Measurements from ENCODE around the gene RAB2B. TPM values are rescaled to one million over a fixed set of nuclear protein-coding genes. Genes with fewer than 3 reads are reported as not detected.
A peak's percentile ranks its signal among the peaks of the same experiment; 100 is the strongest.

Gene RAB2B
- total RNA-seq, 1 donor from 2014 or later: 41.0 TPM

DNA sequence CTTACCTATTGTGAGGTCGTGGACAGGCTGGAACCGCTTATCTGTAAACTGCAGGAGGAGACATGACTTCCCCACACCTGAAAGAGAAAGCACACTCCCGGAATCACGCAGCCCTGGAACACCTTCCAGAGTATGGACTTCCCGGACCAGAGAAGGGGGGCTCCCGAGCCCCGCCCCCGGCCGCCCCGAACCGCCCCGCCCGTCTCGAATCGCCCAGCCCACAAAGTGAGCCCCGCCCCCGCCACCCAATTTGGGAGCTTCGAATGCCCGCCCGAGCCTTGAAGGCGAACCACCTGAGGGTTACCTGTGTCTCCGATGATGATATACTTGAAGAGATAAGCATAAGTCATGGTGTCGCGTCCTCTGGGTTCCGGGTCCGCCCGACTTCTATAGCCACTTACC is 235 bp downstream of the RAB2B start:
- peak; percentile 78 for DNase-seq (ENCODE audit: low spot score, unreplicated experiment)
- Mint-ChIP-seq H3K4me3 (ENCODE audit: low read depth) (peak overlapping the region; percentile 100), H3K27me3 (no peaks in the 10 kb centered on the region), H3K27ac (peak overlapping the region; percentile 99), H3K4me1 (ENCODE audit: low read depth) (peaks cover 18% of the 10 kb centered on the region), H3K36me3 (ENCODE audit: insufficient read depth) (peaks cover 12% of the 10 kb centered on the region), H3K9me3 (ENCODE audit: low read depth) (no peaks in the 10 kb centered on the region)
- TF ChIP-seq, protein P1, sequence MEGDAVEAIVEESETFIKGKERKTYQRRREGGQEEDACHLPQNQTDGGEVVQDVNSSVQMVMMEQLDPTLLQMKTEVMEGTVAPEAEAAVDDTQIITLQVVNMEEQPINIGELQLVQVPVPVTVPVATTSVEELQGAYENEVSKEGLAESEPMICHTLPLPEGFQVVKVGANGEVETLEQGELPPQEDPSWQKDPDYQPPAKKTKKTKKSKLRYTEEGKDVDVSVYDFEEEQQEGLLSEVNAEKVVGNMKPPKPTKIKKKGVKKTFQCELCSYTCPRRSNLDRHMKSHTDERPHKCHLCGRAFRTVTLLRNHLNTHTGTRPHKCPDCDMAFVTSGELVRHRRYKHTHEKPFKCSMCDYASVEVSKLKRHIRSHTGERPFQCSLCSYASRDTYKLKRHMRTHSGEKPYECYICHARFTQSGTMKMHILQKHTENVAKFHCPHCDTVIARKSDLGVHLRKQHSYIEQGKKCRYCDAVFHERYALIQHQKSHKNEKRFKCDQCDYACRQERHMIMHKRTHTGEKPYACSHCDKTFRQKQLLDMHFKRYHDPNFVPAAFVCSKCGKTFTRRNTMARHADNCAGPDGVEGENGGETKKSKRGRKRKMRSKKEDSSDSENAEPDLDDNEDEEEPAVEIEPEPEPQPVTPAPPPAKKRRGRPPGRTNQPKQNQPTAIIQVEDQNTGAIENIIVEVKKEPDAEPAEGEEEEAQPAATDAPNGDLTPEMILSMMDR (IDR thresholded peaks at IDR 0.05; ENCODE audit: unreplicated experiment): no peak

DNA sequence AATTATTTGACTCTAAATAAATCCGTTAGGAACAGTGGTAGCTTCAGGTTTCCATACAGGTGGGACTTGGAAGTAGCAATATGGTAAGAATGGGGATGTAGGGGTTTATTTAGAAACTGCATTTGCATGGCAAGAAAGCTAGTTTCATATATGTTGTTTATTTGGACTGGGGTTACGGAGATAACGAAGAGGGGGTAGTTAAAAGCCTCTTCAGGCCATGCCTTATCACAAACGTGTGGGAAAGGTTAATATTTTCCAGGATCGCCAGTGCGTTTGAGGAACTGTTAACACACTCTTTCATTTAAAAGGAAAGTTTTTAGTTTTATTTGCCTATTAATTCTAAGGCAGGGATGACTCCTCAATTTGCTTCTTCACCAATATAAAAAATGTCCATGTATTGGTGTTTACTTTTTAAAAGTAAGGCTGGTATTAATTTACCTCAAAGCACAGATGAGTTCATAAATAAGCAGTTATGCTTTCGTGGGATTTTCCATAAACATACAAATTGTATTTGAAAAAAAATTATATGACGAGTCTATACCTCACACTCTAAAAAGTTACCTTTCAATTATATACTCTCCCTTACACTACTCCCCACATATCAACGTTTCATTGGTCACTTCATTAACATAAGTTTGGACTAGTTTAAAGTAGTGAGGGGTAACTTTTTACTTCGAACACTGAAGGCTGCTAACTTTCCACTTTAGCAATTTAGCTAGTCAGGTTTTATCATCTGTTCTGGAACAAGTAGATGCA is 814 bp downstream of the RAB2B start:
- TF ChIP-seq, protein P1 (IDR thresholded peaks at IDR 0.05; ENCODE audit: unreplicated experiment): no peak
- peaks cover 14% of the 10 kb centered on the region for H3K36me3 Mint-ChIP-seq (ENCODE audit: insufficient read depth)
- H3K27ac Mint-ChIP-seq: peak overlapping the region; percentile 99
- peaks cover 18% of the 10 kb centered on the region for H3K4me1 Mint-ChIP-seq (ENCODE audit: low read depth)
- H3K4me3 Mint-ChIP-seq (ENCODE audit: low read depth): peak overlapping the region; percentile 100
- H3K27me3 Mint-ChIP-seq: no peaks in the 10 kb centered on the region
- DNase-seq (ENCODE audit: low spot score, unreplicated experiment): no peak
- H3K9me3 Mint-ChIP-seq (ENCODE audit: low read depth): no peaks in the 10 kb centered on the region

DNA sequence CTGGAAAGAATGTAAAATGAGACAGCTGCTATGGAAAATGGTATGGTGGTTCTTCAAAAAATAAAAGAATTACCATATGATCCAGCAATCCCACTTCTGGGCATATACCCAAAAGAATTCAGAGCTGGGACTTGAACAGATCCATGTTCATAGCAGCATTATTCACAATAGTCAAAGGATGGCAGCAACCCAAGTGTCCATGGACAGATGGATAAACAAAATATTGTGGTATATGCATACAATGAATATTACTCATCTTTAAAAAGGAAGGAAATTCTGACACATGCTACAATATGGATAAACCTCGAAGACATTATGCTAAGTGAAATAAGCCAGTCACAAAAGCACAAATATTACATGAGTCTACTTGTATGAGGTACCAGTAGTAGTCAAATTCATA is 9.1 kb downstream of the RAB2B start:
- DNase-seq (ENCODE audit: low spot score, unreplicated experiment): no peak
- Mint-ChIP-seq H3K4me1 (ENCODE audit: low read depth) (no peaks in the 10 kb centered on the region), H3K36me3 (ENCODE audit: insufficient read depth) (peaks cover 13% of the 10 kb centered on the region), H3K9me3 (ENCODE audit: low read depth) (no peaks in the 10 kb centered on the region), H3K27me3 (no peaks in the 10 kb centered on the region), H3K4me3 (ENCODE audit: low read depth) (no peak overlapping the region), H3K27ac (no peak overlapping the region)
- TF ChIP-seq, protein P1 (IDR thresholded peaks at IDR 0.05; ENCODE audit: unreplicated experiment): no peak

DNA sequence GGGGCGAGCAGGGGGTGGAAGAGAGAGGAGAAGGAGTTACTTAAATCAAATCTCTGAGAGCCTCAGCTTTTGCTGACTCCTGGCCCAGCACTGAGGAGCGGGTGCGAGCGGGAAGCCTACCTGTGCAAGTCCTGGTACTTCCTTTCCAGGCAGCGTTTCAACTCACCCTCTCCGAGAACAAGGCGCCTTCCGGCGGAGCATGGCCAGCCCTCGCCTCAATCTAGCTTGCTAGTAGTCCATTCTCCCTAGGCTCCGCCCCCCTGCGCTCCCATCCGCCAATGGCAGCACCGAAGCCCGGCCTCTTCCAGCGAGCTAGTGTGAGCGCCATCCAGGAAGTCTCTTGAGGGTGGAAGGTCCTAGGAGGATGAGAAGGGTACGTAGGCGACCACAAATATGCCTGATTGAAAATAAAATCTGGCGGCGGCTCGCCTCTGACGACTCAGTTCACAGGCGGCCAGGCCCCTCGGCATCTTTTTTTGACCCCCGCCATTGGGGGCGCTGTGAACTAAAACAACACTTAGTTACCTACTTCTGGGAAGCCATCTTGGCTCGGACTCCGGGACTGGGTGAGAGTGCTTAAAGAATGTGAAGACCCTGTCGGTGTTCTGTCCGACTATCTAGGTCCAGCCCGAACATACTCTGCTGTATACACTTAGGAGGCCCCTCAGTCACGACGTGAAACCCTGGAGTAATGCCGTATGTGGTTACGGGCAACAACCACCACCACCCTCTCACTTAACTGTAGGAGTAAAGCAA is 20.7 kb downstream of the RAB2B start, which contains the start of gene CHD8:
TSS of gene CHD8 (minus strand) at position 212 of the 756 bp plus-strand sequence. CDS start 24,480 bp downstream, outside the sequence.
- peaks cover 13% of the 10 kb centered on the region for H3K36me3 Mint-ChIP-seq (ENCODE audit: insufficient read depth)
- H3K4me1 Mint-ChIP-seq (ENCODE audit: low read depth): peaks cover 21% of the 10 kb centered on the region
- TF ChIP-seq, protein P1 (IDR thresholded peaks at IDR 0.05; ENCODE audit: unreplicated experiment): peak; percentile 80
- H3K27me3 Mint-ChIP-seq: no peaks in the 10 kb centered on the region
- peak within 1 kb of the TSS; percentile 94 for H3K4me3 Mint-ChIP-seq (ENCODE audit: low read depth)
- no peaks in the 10 kb centered on the region for H3K9me3 Mint-ChIP-seq (ENCODE audit: low read depth)
- peak within 1 kb of the TSS; percentile 99 for H3K27ac Mint-ChIP-seq
- peak; percentile 98 for DNase-seq (ENCODE audit: low spot score, unreplicated experiment)

DNA sequence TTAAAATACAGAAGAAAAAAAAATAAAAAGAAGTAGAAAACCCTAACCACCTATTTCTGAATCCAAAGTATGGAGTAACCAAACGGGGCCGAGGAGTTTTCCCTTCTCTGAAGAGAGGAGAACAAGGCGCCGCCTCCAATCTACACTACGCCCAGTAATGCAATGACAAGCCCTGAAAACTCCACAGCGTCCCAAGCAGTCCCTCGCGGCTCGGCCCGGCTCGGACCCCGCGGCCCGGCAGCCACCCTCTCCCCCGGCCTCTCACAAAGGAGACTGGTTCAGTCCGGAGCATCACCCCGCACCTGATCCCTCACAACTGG is 21.2 kb downstream of the RAB2B start:
- no peaks in the 10 kb centered on the region for H3K27me3 Mint-ChIP-seq
- no peak for DNase-seq (ENCODE audit: low spot score, unreplicated experiment)
- H3K9me3 Mint-ChIP-seq (ENCODE audit: low read depth): no peaks in the 10 kb centered on the region
- H3K4me1 Mint-ChIP-seq (ENCODE audit: low read depth): peaks cover 19% of the 10 kb centered on the region
- peak overlapping the region; percentile 99 for H3K27ac Mint-ChIP-seq
- H3K4me3 Mint-ChIP-seq (ENCODE audit: low read depth): peak overlapping the region; percentile 94
- TF ChIP-seq, protein P1 (IDR thresholded peaks at IDR 0.05; ENCODE audit: unreplicated experiment): no peak
- peaks cover 10% of the 10 kb centered on the region for H3K36me3 Mint-ChIP-seq (ENCODE audit: insufficient read depth)

All from progenitor cell of endocrine pancreas (in vitro differentiated cells).